Testis (tissue), 3 donors: ENCODE data around the gene BAD. TPM values are rescaled to one million over a fixed set of nuclear protein-coding genes. Genes with fewer than 3 reads are reported as not detected.

ENCODE experiments used
- DNase-seq: peaks from one replicate; pipeline ENCODE4 v3.0.0-alpha.2; 2019
- H3K27ac ChIP-seq, 2 donors: fragments of 200-600 bp; sonication (generic); one replicate each; pipeline ENCODE4 v1.5.1; 2019
- H3K27me3 ChIP-seq: fragments of 200-600 bp; sonication (generic); one replicate; pipeline ENCODE4 v1.5.1; 2019
- H3K36me3 ChIP-seq: fragments of 200-600 bp; sonication (generic); one replicate; pipeline ENCODE4 v1.5.1; 2017; ENCODE audit warnings: low read depth; ENCODE audit errors: missing control alignments
- H3K4me1 ChIP-seq: fragments of 200-600 bp; sonication (generic); one replicate; pipeline ENCODE4 v1.5.1; 2019
- H3K4me3 ChIP-seq, 2 donors: fragments of 200-600 bp; sonication (generic); one replicate each; pipeline ENCODE4 v1.5.1; 2017 to 2019
- H3K9me3 ChIP-seq: fragments of 200-600 bp; sonication (generic); one replicate; pipeline ENCODE4 v1.5.1; 2017
- POLR2A ChIP-seq: fragments of 450-650 bp; IDR thresholded peaks from one replicate; pipeline ENCODE4 v1.6.1; 2017; ENCODE audit warnings: antibody characterized with exemption, mild to moderate bottlenecking, moderate library complexity
- WGBS, 2 donors: methylation state at CpG; one replicate each; pipeline ENCODE4 v1.1.5; 2018; 5-methylcytosine and 5-hydroxymethylcytosine counted together
- intact Hi-C: fragments of 100-400 bp; cut with DNase I; formaldehyde crosslinking; loops from one replicate; pipeline ENCODE4 v1.15.1; 2023; ENCODE audit warnings: low total_unique reads
- polyA plus RNA-seq: library from polyadenylated mRNA; stranded (reverse); fragments of 350-450 nt; fragmentation: Illumina TruSeq; extraction: RNeasy Lipid Tissue Mini Kit (QIAGEN cat#74804); gene quantifications from one replicate; pipeline ENCODE4 v1.2.3, GENCODE V29; 2014; ENCODE audit warnings: low read depth, low replicate concordance; ENCODE audit not compliant: insufficient read depth
- total RNA-seq, 2 donors: library from RNA; depleted of rRNA; stranded (reverse); fragments of >200 nt; gene quantifications; one replicate each; pipeline ENCODE4 v1.2.3, GENCODE V29; 2016
- TF ChIP-seq, protein P1 (sequence below), 3 experiments: fragments of 450-650 bp in 2 of 3; fragments of 200-600 bp in 1 of 3; sonication (generic) in 1 of 3; IDR thresholded peaks; one replicate each; pipeline ENCODE4 v1.5.1; 2016 to 2019; ENCODE audit warnings: antibody characterized with exemption in 3 of 3, mild to moderate bottlenecking in 2 of 3, moderate library complexity in 1 of 3

Gene BAD
- total and polyA plus RNA-seq, 3 donors from 2014 or later = 85.2 to 110 (median 88.7) TPM

GRCh38 chr11:64235437-64236161 is 48.9 kb downstream of the BAD start:
- no peak for DNase-seq
- H3K9me3 ChIP-seq = no peaks in the 10 kb centered on the region
- H3K4me3 ChIP-seq = peak overlapping the region in 1 of 2 donors; percentile 73
- no peaks in the 10 kb centered on the region for H3K27me3 ChIP-seq
- no peak for TF ChIP-seq POLR2A
- TF ChIP-seq, protein P1, sequence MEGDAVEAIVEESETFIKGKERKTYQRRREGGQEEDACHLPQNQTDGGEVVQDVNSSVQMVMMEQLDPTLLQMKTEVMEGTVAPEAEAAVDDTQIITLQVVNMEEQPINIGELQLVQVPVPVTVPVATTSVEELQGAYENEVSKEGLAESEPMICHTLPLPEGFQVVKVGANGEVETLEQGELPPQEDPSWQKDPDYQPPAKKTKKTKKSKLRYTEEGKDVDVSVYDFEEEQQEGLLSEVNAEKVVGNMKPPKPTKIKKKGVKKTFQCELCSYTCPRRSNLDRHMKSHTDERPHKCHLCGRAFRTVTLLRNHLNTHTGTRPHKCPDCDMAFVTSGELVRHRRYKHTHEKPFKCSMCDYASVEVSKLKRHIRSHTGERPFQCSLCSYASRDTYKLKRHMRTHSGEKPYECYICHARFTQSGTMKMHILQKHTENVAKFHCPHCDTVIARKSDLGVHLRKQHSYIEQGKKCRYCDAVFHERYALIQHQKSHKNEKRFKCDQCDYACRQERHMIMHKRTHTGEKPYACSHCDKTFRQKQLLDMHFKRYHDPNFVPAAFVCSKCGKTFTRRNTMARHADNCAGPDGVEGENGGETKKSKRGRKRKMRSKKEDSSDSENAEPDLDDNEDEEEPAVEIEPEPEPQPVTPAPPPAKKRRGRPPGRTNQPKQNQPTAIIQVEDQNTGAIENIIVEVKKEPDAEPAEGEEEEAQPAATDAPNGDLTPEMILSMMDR (IDR thresholded peaks at IDR 0.05) = no peak
- no peaks in the 10 kb centered on the region for H3K36me3 ChIP-seq
- H3K4me1 ChIP-seq = peaks cover 29% of the 10 kb centered on the region
- intact Hi-C loops = no loop called here
- peak overlapping the region in 1 of 2 donors; percentile 89 for H3K27ac ChIP-seq
- 80 to 86% methylated on average over 8 to 12 of the region's 12 CpGs for WGBS, 2 donors

GRCh38 chr11:64234647-64235379 is 49.7 kb downstream of the BAD start:
- Histone ChIP-seq H3K4me3 (peak overlapping the region; percentile 61 to 73), H3K27me3 (no peaks in the 10 kb centered on the region), H3K4me1 (peaks cover 23% of the 10 kb centered on the region), H3K9me3 (no peaks in the 10 kb centered on the region), H3K27ac (peak overlapping the region; percentile 77 to 89), H3K36me3 (no peaks in the 10 kb centered on the region)
- 1 to 5% methylated on average over 19 to 47 of the region's 80 CpGs for WGBS, 2 donors
- intact Hi-C loops = no loop called here
- TF ChIP-seq POLR2A = no peak
- TF ChIP-seq, protein P1 (IDR thresholded peaks at IDR 0.05) = no peak
- DNase-seq = peak; percentile 39

DNA sequence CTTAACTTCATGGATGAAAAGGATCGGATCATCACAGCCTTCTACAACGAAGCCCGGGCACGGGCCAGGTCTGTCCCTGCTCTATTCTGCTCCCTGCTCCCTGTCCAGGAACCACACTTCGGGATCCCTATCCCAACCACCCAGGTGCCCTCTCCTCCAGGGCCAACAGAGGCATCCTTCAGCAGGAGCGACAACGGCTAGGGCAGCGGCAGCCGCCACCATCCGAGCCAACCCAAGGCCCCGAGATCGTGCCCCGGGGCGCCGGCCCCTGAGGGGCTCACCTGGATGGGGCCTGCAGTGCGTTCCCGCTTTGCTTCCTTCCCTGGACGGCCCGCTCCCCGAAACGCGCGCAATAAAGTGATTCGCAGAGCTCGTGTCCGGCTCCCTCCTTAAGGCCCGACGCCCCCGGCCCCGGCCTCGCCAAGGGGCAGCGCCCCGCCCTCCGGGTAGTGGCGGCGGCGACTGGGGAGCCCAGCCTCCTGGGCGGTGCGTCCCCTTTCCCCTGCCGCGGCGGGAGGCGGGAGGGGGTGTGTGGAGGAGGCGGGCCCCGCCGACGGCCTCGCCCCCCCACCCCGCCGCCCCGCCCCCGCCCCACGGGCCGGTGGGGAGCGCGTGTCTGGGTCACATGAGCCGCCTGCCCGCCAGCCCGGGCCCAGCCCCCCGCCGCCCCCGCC is 50.4 kb downstream of the BAD start, which contains the start of gene VEGFB:
Gene VEGFB, plus strand, starts transcription at position 672 of the 674 bp plus-strand sequence. CDS start 250 bp downstream, outside the sequence.
- H3K36me3 ChIP-seq = no peaks in the 10 kb centered on the region
- intact Hi-C loops = no loop called here
- H3K4me3 ChIP-seq = peak within 1 kb of the TSS; percentile 61 to 73
- peak within 1 kb of the TSS; percentile 77 to 89 for H3K27ac ChIP-seq
- DNase-seq = peak; percentile 67
- WGBS, 2 donors = 2% methylated on average over 50 of the region's 62 CpGs; no CpG with 5 or more reads in 1 of the 2 donors
- peaks cover 27% of the 10 kb centered on the region for H3K4me1 ChIP-seq
- no peaks in the 10 kb centered on the region for H3K27me3 ChIP-seq
- TF ChIP-seq POLR2A = no peak
- TF ChIP-seq, protein P1 (IDR thresholded peaks at IDR 0.05) = no peak
- no peaks in the 10 kb centered on the region for H3K9me3 ChIP-seq

- H3K9me3 ChIP-seq = no peaks in the 10 kb centered on the region
- no peak for DNase-seq
- WGBS, 2 donors = 87 to 89% methylated on average over 8 of the region's 8 CpGs
- intact Hi-C loops = no loop called here
- TF ChIP-seq POLR2A = no peak
- TF ChIP-seq, protein P1 (IDR thresholded peaks at IDR 0.05) = no peak
- no peaks in the 10 kb centered on the region for H3K36me3 ChIP-seq
- no peaks in the 10 kb centered on the region for H3K27me3 ChIP-seq
- no peak overlapping the region for H3K4me3 ChIP-seq
- peaks cover 27% of the 10 kb centered on the region for H3K4me1 ChIP-seq
- no peak overlapping the region for H3K27ac ChIP-seq
Observed at GRCh38 chr11:64232967-64233315, 51.5 kb downstream of the BAD start.
